ENCODE results near the gene LIPT2.

DNA sequence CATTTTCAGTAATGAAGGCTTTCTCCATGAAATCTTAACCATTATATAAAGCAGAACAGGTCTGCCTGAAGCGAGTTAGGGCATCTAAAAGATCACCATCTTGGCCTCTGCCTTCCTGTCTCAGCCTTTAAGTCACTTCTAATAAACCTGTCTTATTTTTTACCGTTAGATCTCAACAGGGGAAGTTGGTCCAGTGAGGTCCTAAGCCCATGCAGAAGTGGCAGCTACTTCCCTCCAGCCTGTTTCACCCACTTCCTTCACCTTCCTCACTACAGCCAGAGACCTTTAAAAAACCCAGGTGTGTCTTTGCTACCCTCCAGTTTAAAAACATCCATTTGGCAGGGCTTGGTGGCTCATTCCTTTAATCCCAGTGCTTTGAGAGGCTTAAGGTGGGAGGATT, 14.1 kb upstream of the LIPT2 start:
- TF ChIP-seq, protein P1, sequence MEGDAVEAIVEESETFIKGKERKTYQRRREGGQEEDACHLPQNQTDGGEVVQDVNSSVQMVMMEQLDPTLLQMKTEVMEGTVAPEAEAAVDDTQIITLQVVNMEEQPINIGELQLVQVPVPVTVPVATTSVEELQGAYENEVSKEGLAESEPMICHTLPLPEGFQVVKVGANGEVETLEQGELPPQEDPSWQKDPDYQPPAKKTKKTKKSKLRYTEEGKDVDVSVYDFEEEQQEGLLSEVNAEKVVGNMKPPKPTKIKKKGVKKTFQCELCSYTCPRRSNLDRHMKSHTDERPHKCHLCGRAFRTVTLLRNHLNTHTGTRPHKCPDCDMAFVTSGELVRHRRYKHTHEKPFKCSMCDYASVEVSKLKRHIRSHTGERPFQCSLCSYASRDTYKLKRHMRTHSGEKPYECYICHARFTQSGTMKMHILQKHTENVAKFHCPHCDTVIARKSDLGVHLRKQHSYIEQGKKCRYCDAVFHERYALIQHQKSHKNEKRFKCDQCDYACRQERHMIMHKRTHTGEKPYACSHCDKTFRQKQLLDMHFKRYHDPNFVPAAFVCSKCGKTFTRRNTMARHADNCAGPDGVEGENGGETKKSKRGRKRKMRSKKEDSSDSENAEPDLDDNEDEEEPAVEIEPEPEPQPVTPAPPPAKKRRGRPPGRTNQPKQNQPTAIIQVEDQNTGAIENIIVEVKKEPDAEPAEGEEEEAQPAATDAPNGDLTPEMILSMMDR (conservative IDR thresholded peaks at IDR 0.05), result no peak
- TF ChIP-seq EZH2 (IDR thresholded peaks at IDR 0.05; ENCODE audit: low read depth), result no peak
